Mesothelial cell of epicardium (in vitro differentiated cells): ENCODE data around the gene ZNF487. TPM values are rescaled to one million over a fixed set of nuclear protein-coding genes. Genes with fewer than 3 reads are reported as not detected.

Experiments used
- DNase-seq, 2 experiments: peaks; one replicate each; pipeline ENCODE4 v3.0.0; 2021; ENCODE audit warnings: low spot score in 2 of 2; ENCODE audit not compliant: unreplicated experiment in 2 of 2
- H3K27ac Mint-ChIP-seq: 2 replicates; pipeline ENCODE4 v1.8.0; 2021; ENCODE audit warnings: mixed read lengths
- H3K27me3 Mint-ChIP-seq: 2 replicates; pipeline ENCODE4 v1.8.0; 2021; ENCODE audit warnings: low read depth, mixed read lengths
- H3K36me3 Mint-ChIP-seq: 2 replicates; pipeline ENCODE4 v1.8.0; 2021; ENCODE audit warnings: mixed read lengths
- H3K4me1 Mint-ChIP-seq: 2 replicates; pipeline ENCODE4 v1.8.0; 2021; ENCODE audit warnings: mixed read lengths
- H3K4me3 Mint-ChIP-seq: 2 replicates; pipeline ENCODE4 v1.8.0; 2021; ENCODE audit warnings: mild to moderate bottlenecking, moderate library complexity, mixed read lengths
- H3K9me3 Mint-ChIP-seq: 2 replicates; pipeline ENCODE4 v1.8.0; 2021; ENCODE audit warnings: mixed read lengths
- CTCF ChIP-seq: fragments of 200-600 bp; sonication (generic); IDR thresholded peaks from one replicate; pipeline ENCODE4 v1.5.0; 2021; ENCODE audit warnings: antibody characterized with exemption; ENCODE audit not compliant: unreplicated experiment
- total RNA-seq: library from RNA; stranded (reverse); gene quantifications from 3 replicates; pipeline ENCODE4 v1.2.1, GENCODE V29; 2021

ZNF487 gene
- total RNA-seq, 1 donor from 2014 or later: 3.4 TPM

- no peaks in the 10 kb centered on the region for H3K9me3 Mint-ChIP-seq
- H3K36me3 Mint-ChIP-seq: peaks cover 7% of the 10 kb centered on the region
- peaks cover 51% of the 10 kb centered on the region for H3K4me1 Mint-ChIP-seq
- H3K4me3 Mint-ChIP-seq: no peak overlapping the region
- TF ChIP-seq CTCF: no peak
- peak overlapping the region; percentile 50 for H3K27ac Mint-ChIP-seq
- DNase-seq: no peak
- H3K27me3 Mint-ChIP-seq: no peaks in the 10 kb centered on the region
These were observed 34.7 kb upstream of the ZNF487 start for GRCh38 chr10:43402176-43402575.

- Mint-ChIP-seq H3K36me3 (peaks cover 7% of the 10 kb centered on the region), H3K9me3 (no peaks in the 10 kb centered on the region), H3K4me1 (peaks cover 44% of the 10 kb centered on the region), H3K27me3 (no peaks in the 10 kb centered on the region), H3K27ac (no peak overlapping the region), H3K4me3 (no peak overlapping the region)
- TF ChIP-seq CTCF: no peak
- DNase-seq: no peak
These were observed 33.9 kb upstream of the ZNF487 start for GRCh38 chr10:43402880-43403452.

GRCh38 chr10:43403911-43404703 is 32.8 kb upstream of the ZNF487 start:
- H3K27me3 Mint-ChIP-seq: no peaks in the 10 kb centered on the region
- H3K36me3 Mint-ChIP-seq: peaks cover 7% of the 10 kb centered on the region
- H3K27ac Mint-ChIP-seq: peak overlapping the region; percentile 44

GRCh38 chr10:43404704-43405084 is 32.2 kb upstream of the ZNF487 start:
- H3K36me3 Mint-ChIP-seq: peaks cover 4% of the 10 kb centered on the region
- TF ChIP-seq CTCF: no peak
- H3K4me1 Mint-ChIP-seq: peaks cover 40% of the 10 kb centered on the region
- no peaks in the 10 kb centered on the region for H3K9me3 Mint-ChIP-seq
- H3K27me3 Mint-ChIP-seq: no peaks in the 10 kb centered on the region
- H3K27ac Mint-ChIP-seq: peak overlapping the region; percentile 44
- peak overlapping the region; percentile 45 for H3K4me3 Mint-ChIP-seq
- DNase-seq: no peak

More at GRCh38 chr10:43403911-43404703, 32.8 kb upstream of the ZNF487 start:
- Mint-ChIP-seq H3K9me3 (no peaks in the 10 kb centered on the region), H3K4me1 (peaks cover 42% of the 10 kb centered on the region), H3K4me3 (no peak overlapping the region)
- no peak for DNase-seq
- TF ChIP-seq CTCF: no peak

GRCh38 chr10:43407148-43407575 is 29.7 kb upstream of the ZNF487 start:
- Mint-ChIP-seq H3K27me3 (no peaks in the 10 kb centered on the region), H3K4me1 (peaks cover 30% of the 10 kb centered on the region), H3K36me3 (peaks cover 4% of the 10 kb centered on the region), H3K4me3 (peak overlapping the region; percentile 88), H3K27ac (peak overlapping the region; percentile 99), H3K9me3 (no peaks in the 10 kb centered on the region)
- TF ChIP-seq CTCF: no peak
- peak; percentile 48 to 71 for DNase-seq
